Upper lobe of left lung (tissue), 4 donors: ENCODE results near the gene SPP1.

Source experiments
- CTCF ChIP-seq, 6 experiments: fragments of 450-650 bp in 4 of 6; fragments of 200-600 bp in 2 of 6; sonication (generic) in 2 of 6; IDR thresholded peaks; one replicate each; pipeline ENCODE4 v1.5.1; 2016 to 2019; ENCODE audit warnings: antibody characterized with exemption in 6 of 6
- POLR2A ChIP-seq, 4 donors: fragments of 450-650 bp; IDR thresholded peaks; one replicate each; pipeline ENCODE4 v1.5.1; 2016 to 2017; ENCODE audit warnings: antibody characterized with exemption in 4 of 4, mild to moderate bottlenecking in 2 of 4
- POLR2AphosphoS5 ChIP-seq, 2 donors: sonication (generic); formaldehyde crosslinking; IDR thresholded peaks; one replicate each; pipeline ENCODE4 v1.5.1; 2017; ENCODE audit warnings: antibody characterized with exemption in 2 of 2

GRCh38 chr4:87933337-87933736 is 42.2 kb upstream of the SPP1 start:
- TF ChIP-seq POLR2AphosphoS5 (IDR thresholded peaks at IDR 0.05) (no peak), CTCF (IDR thresholded peaks at IDR 0.05) (no peak), POLR2A (IDR thresholded peaks at IDR 0.05) (no peak)
